ENCODE data around the gene NOS2.
"Not testable (repeated sequence)": the region's sequence is repeated elsewhere in the genome, so short reads cannot be mapped to it uniquely, and the experiment has no call there.

NOS2 gene

GRCh38 chr17:27766438-27766837 is 33.9 kb downstream of the NOS2 start:
- H3K4me1 ChIP-seq (ENCODE audit: insufficient read depth, insufficient read length), result no peaks in the 10 kb centered on the region
- TF ChIP-seq SUZ12 (IDR thresholded peaks at IDR 0.05; ENCODE audit: extremely low read depth, insufficient read depth, insufficient read length) (no peak), YY1 (IDR thresholded peaks at IDR 0.05; ENCODE audit: insufficient read depth, insufficient read length) (no peak), ZNF274 (IDR thresholded peaks at IDR 0.05; ENCODE audit: low read depth, low read length) (no peak)

DNA sequence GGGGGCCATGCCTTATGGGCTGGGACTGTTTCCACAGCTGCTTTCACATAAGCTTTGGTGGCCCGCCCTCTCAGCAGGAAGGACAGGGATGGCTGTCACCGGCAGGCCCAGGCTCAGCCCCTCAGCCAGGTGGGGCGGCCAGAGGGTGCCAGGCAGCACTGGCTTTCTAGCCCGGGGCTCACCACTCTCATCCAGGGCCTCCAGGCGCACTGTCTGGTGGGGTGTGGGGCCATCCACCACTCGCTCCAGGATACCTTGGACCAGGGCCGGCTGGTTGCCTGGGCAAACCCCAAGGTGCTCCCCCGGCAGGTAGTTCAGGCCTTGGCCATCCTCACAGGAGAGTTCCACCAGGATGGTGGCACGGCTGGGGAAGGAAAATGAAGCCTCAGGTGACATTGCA is 35.0 kb downstream of the NOS2 start:
- Histone ChIP-seq H3K4me1 (ENCODE audit: insufficient read depth, insufficient read length) (no peaks in the 10 kb centered on the region), H3K9me3 (ENCODE audit: insufficient read depth, low read length) (no peaks in the 10 kb centered on the region), H3K36me3 (ENCODE audit: insufficient read depth, insufficient read length, low read length) (no peaks in the 10 kb centered on the region), H3K4me3 (ENCODE audit: insufficient read length, low read depth) (no peak overlapping the region), H3K9ac (ENCODE audit: insufficient read length, low read depth) (no peak overlapping the region), H3K27me3 (ENCODE audit: insufficient read depth, insufficient read length) (no peaks in the 10 kb centered on the region)
- no peak for TF ChIP-seq SUZ12 (IDR thresholded peaks at IDR 0.05; ENCODE audit: extremely low read depth, insufficient read depth, insufficient read length)
- no peak for TF ChIP-seq ZNF274 (IDR thresholded peaks at IDR 0.05; ENCODE audit: low read depth, low read length)
- TF ChIP-seq YY1 (IDR thresholded peaks at IDR 0.05; ENCODE audit: insufficient read depth, insufficient read length), result no peak
- no peak for DNase-seq (ENCODE audit: low read depth, low spot score)

More at GRCh38 chr17:27766438-27766837, 33.9 kb downstream of the NOS2 start:
- H3K4me3 ChIP-seq (ENCODE audit: insufficient read length, low read depth), result no peak overlapping the region
- H3K9ac ChIP-seq (ENCODE audit: insufficient read length, low read depth), result no peak overlapping the region
- no peaks in the 10 kb centered on the region for H3K36me3 ChIP-seq (ENCODE audit: insufficient read depth, insufficient read length, low read length)
- no peaks in the 10 kb centered on the region for H3K27me3 ChIP-seq (ENCODE audit: insufficient read depth, insufficient read length)
- H3K9me3 ChIP-seq (ENCODE audit: insufficient read depth, low read length), result no peaks in the 10 kb centered on the region
- DNase-seq (ENCODE audit: low read depth, low spot score), result no peak

- Histone ChIP-seq H3K27me3 (ENCODE audit: insufficient read depth, insufficient read length) (no peaks in the 10 kb centered on the region), H3K9me3 (ENCODE audit: insufficient read depth, low read length) (no peaks in the 10 kb centered on the region), H3K9ac (ENCODE audit: insufficient read length, low read depth) (no peak overlapping the region), H3K4me1 (ENCODE audit: insufficient read depth, insufficient read length) (no peaks in the 10 kb centered on the region), H3K36me3 (ENCODE audit: insufficient read depth, insufficient read length, low read length) (no peaks in the 10 kb centered on the region), H3K4me3 (ENCODE audit: insufficient read length, low read depth) (no peak overlapping the region)
- TF ChIP-seq ZNF274 (IDR thresholded peaks at IDR 0.05; ENCODE audit: low read depth, low read length), result no peak
- TF ChIP-seq SUZ12 (IDR thresholded peaks at IDR 0.05; ENCODE audit: extremely low read depth, insufficient read depth, insufficient read length), result no peak
- DNase-seq (ENCODE audit: low read depth, low spot score), result no peak
Measured at GRCh38 chr17:27764589-27764988, 35.7 kb downstream of the NOS2 start.

DNA sequence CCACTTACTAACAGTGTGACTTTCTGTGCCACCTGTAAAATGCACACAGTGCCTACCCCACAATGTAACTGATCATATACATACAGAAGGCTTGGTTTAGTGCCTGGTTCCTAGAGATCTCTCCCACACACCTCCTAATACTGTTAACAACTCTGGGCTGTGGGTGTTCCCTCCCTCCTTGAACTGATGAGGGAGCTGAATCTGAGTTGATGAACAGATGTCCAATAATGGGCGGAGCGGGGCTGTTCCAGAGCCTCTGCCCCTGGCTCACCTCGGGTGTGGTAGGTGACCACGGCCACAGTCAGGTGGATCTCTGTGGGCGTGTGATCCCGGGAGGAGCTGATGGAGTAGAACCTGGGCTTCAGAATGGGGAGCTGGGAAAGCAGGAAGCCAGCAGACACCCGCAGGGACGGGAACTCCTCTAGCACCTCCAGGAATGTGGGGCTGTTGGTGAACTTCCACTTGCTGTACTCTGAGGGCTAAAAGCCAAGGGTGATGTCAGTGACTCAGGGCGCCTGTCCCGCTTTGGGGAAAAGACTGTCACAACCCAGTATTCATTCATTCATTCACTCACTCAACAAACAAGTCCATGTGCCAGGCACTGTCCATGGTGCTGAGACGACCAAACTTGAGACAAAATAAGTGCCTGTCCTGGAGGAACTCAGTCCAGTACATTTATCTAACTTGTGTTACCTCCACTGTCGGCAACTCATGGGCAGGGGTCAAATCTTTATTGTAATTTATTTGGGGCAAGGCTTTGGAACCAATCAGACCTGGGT is 37.6 kb downstream of the NOS2 start:
- H3K9me3 ChIP-seq (ENCODE audit: insufficient read depth, low read length), result no peaks in the 10 kb centered on the region
- no peak overlapping the region for H3K4me3 ChIP-seq (ENCODE audit: insufficient read length, low read depth)
- H3K36me3 ChIP-seq (ENCODE audit: insufficient read depth, insufficient read length, low read length), result no peaks in the 10 kb centered on the region
- H3K9ac ChIP-seq (ENCODE audit: insufficient read length, low read depth), result no peak overlapping the region
- no peaks in the 10 kb centered on the region for H3K27me3 ChIP-seq (ENCODE audit: insufficient read depth, insufficient read length)
- DNase-seq (ENCODE audit: low read depth, low spot score), result no peak
- H3K4me1 ChIP-seq (ENCODE audit: insufficient read depth, insufficient read length), result no peaks in the 10 kb centered on the region
- no peak for TF ChIP-seq SUZ12 (IDR thresholded peaks at IDR 0.05; ENCODE audit: extremely low read depth, insufficient read depth, insufficient read length)
- no peak for TF ChIP-seq YY1 (IDR thresholded peaks at IDR 0.05; ENCODE audit: insufficient read depth, insufficient read length)
- no peak for TF ChIP-seq ZNF274 (IDR thresholded peaks at IDR 0.05; ENCODE audit: low read depth, low read length)

- H3K27me3 ChIP-seq (ENCODE audit: insufficient read depth, insufficient read length); DNase-seq (ENCODE audit: low read depth, low spot score); H3K4me3 ChIP-seq (ENCODE audit: insufficient read length, low read depth); H3K9me3 ChIP-seq (ENCODE audit: insufficient read depth, low read length); H3K9ac ChIP-seq (ENCODE audit: insufficient read length, low read depth); H3K36me3 ChIP-seq (ENCODE audit: insufficient read depth, insufficient read length, low read length); H3K4me1 ChIP-seq (ENCODE audit: insufficient read depth, insufficient read length): not testable (repeated sequence)
Measured at GRCh38 chr17:27760931-27761330, 39.4 kb downstream of the NOS2 start.

- no peak overlapping the region for H3K9ac ChIP-seq (ENCODE audit: insufficient read length, low read depth)
- H3K4me1 ChIP-seq (ENCODE audit: insufficient read depth, insufficient read length), result no peaks in the 10 kb centered on the region
- no peaks in the 10 kb centered on the region for H3K9me3 ChIP-seq (ENCODE audit: insufficient read depth, low read length)
- no peak for TF ChIP-seq YY1 (IDR thresholded peaks at IDR 0.05; ENCODE audit: insufficient read depth, insufficient read length)
- H3K36me3 ChIP-seq (ENCODE audit: insufficient read depth, insufficient read length, low read length), result no peaks in the 10 kb centered on the region
- H3K4me3 ChIP-seq (ENCODE audit: insufficient read length, low read depth), result no peak overlapping the region
- no peaks in the 10 kb centered on the region for H3K27me3 ChIP-seq (ENCODE audit: insufficient read depth, insufficient read length)
- peak; percentile 22 for DNase-seq (ENCODE audit: low read depth, low spot score)
Measured at GRCh38 chr17:27760069-27760885, 40.1 kb downstream of the NOS2 start.

GRCh38 chr17:27759528-27759927 is 40.8 kb downstream of the NOS2 start:
- H3K27me3 ChIP-seq (ENCODE audit: insufficient read depth, insufficient read length), result no peaks in the 10 kb centered on the region
- no peak overlapping the region for H3K4me3 ChIP-seq (ENCODE audit: insufficient read length, low read depth)
- H3K9me3 ChIP-seq (ENCODE audit: insufficient read depth, low read length), result no peaks in the 10 kb centered on the region
- H3K4me1 ChIP-seq (ENCODE audit: insufficient read depth, insufficient read length), result no peaks in the 10 kb centered on the region
- DNase-seq (ENCODE audit: low read depth, low spot score), result no peak
- no peak overlapping the region for H3K9ac ChIP-seq (ENCODE audit: insufficient read length, low read depth)
- no peaks in the 10 kb centered on the region for H3K36me3 ChIP-seq (ENCODE audit: insufficient read depth, insufficient read length, low read length)
- TF ChIP-seq SUZ12 (IDR thresholded peaks at IDR 0.05; ENCODE audit: extremely low read depth, insufficient read depth, insufficient read length) (no peak), YY1 (IDR thresholded peaks at IDR 0.05; ENCODE audit: insufficient read depth, insufficient read length) (no peak), ZNF274 (IDR thresholded peaks at IDR 0.05; ENCODE audit: low read depth, low read length) (no peak)
